HepG2 (cell line): ENCODE data around the gene TPRN.

Experiments used
- BHLHE40 ChIP-seq: IDR thresholded peaks from 2 replicates; pipeline ENCODE4 v1.6.1; 2011; ENCODE audit warnings: low read length, improper control_type of control experiment
- CBFB ChIP-seq: sonication (generic); formaldehyde crosslinking; IDR thresholded peaks from 2 replicates; pipeline ENCODE4 v1.4.0; 2020; ENCODE audit warnings: missing genetic modification reagents
- HOXA7 ChIP-seq: sonication (generic); formaldehyde crosslinking; IDR thresholded peaks from 2 replicates; pipeline ENCODE4 v1.8.1; 2022; ENCODE audit warnings: mild to moderate bottlenecking, missing genetic modification reagents, moderate library complexity
- KDM4B ChIP-seq: sonication (generic); formaldehyde crosslinking; IDR thresholded peaks from 2 replicates; pipeline ENCODE4 v1.4.0; 2020; ENCODE audit warnings: missing genetic modification reagents
- POLR2A ChIP-seq, 2 experiments: IDR thresholded peaks; 2 replicates each; pipeline ENCODE4 v1.6.1; 2011; ENCODE audit warnings: low read depth in 2 of 2, low read length in 2 of 2, mild to moderate bottlenecking in 1 of 2, moderate library complexity in 1 of 2; ENCODE audit not compliant: insufficient read depth in 1 of 2
- TCF7L2 ChIP-seq: IDR thresholded peaks from 2 replicates; pipeline ENCODE4 v1.6.1; 2011; ENCODE audit warnings: mild to moderate bottlenecking, low read depth, low read length, moderate library complexity
- TF ChIP-seq, protein P1 (sequence below): sonication (generic); formaldehyde crosslinking; IDR thresholded peaks from 2 replicates; pipeline ENCODE4 v1.4.0; 2020; ENCODE audit warnings: mild to moderate bottlenecking, missing genetic modification reagents
- TF ChIP-seq, protein P2 (sequence below): sonication (generic); formaldehyde crosslinking; IDR thresholded peaks from 2 replicates; pipeline ENCODE4 v1.5.0; 2020; ENCODE audit warnings: mild to moderate bottlenecking, missing genetic modification reagents, moderate library complexity

DNA sequence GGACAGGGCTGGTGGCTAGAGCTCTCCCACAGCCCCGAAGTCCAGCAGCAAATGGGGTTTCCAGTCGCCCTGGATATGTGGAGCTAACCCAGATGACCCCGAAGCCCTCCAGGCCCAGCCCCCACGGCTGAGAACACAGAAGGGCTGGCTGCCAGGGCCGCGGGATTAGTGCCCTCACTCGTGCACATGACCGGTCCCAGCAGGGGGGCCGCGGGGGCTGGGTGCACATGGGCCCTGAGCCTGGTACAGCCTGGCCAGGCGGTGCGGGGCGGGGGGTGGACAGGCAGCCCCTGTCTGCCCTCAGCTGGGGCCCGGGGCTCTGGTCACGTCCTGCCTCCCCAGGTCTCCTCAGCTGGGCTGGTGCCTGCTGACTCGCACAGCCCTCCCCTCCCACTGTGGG, 6.2 kb downstream of the TPRN start:
- no peak for TF ChIP-seq TCF7L2
- TF ChIP-seq KDM4B, result no peak
- TF ChIP-seq POLR2A (IDR thresholded peaks at IDR 0.05; ENCODE audit: insufficient read depth in 1 of 2, low read depth in 2 of 2, low read length in 2 of 2), result no peak
- TF ChIP-seq HOXA7 (CRISPR knock-in tag), result no peak
- TF ChIP-seq, protein P1, sequence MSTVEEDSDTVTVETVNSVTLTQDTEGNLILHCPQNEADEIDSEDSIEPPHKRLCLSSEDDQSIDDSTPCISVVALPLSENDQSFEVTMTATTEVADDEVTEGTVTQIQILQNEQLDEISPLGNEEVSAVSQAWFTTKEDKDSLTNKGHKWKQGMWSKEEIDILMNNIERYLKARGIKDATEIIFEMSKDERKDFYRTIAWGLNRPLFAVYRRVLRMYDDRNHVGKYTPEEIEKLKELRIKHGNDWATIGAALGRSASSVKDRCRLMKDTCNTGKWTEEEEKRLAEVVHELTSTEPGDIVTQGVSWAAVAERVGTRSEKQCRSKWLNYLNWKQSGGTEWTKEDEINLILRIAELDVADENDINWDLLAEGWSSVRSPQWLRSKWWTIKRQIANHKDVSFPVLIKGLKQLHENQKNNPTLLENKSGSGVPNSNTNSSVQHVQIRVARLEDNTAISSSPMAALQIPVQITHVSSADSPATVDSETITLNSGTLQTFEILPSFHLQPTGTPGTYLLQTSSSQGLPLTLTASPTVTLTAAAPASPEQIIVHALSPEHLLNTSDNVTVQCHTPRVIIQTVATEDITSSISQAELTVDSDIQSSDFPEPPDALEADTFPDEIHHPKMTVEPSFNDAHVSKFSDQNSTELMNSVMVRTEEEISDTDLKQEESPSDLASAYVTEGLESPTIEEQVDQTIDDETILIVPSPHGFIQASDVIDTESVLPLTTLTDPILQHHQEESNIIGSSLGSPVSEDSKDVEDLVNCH, result no peak
- TF ChIP-seq, protein P2, sequence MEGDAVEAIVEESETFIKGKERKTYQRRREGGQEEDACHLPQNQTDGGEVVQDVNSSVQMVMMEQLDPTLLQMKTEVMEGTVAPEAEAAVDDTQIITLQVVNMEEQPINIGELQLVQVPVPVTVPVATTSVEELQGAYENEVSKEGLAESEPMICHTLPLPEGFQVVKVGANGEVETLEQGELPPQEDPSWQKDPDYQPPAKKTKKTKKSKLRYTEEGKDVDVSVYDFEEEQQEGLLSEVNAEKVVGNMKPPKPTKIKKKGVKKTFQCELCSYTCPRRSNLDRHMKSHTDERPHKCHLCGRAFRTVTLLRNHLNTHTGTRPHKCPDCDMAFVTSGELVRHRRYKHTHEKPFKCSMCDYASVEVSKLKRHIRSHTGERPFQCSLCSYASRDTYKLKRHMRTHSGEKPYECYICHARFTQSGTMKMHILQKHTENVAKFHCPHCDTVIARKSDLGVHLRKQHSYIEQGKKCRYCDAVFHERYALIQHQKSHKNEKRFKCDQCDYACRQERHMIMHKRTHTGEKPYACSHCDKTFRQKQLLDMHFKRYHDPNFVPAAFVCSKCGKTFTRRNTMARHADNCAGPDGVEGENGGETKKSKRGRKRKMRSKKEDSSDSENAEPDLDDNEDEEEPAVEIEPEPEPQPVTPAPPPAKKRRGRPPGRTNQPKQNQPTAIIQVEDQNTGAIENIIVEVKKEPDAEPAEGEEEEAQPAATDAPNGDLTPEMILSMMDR (CRISPR knock-in tag), result no peak
- no peak for TF ChIP-seq CBFB (CRISPR knock-in tag)
- TF ChIP-seq BHLHE40, result no peak
